GM15510 (cell line): ENCODE data around the gene NT5C2.

Source experiments
- POLR2A ChIP-seq: IDR thresholded peaks from 3 replicates; pipeline ENCODE4 v1.6.1; 2011; ENCODE audit warnings: borderline replicate concordance; ENCODE audit not compliant: insufficient read length; ENCODE audit errors: extremely low read depth

NT5C2 gene

DNA sequence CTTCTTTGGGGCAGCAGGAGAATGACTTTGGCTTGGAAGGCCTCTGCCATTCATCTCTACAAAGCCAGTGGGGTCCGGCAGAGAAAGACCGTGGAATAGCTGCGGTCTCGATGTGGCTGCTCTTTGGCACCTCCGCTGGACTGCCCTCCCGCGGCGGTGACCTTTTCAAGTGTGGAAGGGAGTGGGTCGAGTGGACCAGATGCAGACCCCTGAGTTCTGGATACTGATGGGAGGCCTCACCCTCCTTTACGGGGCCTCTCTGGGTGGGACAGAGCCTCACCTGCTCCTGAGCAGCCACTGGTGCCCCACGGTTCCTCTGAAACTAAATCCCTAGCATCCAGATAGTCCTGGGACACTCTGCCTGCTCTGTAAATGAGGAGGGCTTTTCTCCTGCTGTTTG lies 113.1 kb downstream of the NT5C2 start:
- TF ChIP-seq POLR2A: no peak

DNA sequence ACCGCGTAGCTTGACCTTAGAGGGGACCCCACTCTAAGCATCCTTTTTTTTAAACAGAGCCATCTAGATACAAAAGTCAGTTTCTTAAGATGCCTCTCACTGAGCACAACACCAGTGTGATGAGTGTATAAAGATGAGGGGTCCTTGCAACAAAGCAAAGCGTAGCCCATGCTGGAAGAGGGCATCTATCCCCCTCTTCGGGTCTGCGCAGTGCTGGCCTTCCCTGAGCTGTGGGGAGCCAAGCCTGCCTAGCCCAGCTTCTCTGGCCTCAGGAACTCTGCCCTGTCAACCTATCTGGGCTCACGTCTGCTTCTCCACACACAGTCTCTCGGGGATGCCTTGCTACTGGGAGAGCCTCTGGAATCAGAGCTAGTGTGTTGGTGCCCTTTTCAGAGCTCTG lies 114.0 kb downstream of the NT5C2 start:
- no peak for TF ChIP-seq POLR2A

DNA sequence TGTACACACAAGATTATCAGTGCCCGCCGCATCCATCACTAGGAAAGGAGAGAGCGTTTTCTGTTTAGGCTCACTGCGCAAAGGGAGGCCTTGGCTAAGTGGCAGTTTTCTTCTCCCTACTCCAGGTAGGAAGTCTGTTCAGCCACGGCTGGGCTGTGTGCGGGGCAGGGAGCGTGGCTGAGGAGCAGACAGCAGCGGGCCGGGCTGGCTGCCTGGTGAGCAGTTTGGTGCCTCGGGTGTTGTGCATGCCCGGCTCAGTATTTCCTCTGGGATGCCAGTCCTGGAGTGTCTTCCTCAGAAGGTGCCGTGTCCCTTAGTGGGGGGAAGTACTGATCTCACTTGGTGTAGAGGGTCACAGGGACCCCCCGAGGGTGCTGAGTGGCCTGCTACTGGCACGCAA lies 114.4 kb downstream of the NT5C2 start:
- TF ChIP-seq POLR2A: no peak

DNA sequence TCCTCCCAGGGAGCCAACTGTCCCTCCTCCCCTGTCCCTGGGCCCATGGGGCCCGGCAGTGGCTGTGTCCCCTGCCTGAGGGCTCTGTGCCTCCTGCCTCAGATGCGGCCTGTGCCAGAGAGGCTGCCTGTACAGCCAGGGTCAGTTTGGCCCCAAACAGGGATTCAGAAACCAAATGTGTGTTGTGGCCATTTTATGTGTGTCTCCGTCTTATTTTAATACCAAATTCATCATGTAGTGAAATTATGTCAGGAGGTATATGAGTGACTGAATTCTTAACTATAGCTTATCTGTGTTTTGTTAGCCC lies 114.8 kb downstream of the NT5C2 start:
- no peak for TF ChIP-seq POLR2A

DNA sequence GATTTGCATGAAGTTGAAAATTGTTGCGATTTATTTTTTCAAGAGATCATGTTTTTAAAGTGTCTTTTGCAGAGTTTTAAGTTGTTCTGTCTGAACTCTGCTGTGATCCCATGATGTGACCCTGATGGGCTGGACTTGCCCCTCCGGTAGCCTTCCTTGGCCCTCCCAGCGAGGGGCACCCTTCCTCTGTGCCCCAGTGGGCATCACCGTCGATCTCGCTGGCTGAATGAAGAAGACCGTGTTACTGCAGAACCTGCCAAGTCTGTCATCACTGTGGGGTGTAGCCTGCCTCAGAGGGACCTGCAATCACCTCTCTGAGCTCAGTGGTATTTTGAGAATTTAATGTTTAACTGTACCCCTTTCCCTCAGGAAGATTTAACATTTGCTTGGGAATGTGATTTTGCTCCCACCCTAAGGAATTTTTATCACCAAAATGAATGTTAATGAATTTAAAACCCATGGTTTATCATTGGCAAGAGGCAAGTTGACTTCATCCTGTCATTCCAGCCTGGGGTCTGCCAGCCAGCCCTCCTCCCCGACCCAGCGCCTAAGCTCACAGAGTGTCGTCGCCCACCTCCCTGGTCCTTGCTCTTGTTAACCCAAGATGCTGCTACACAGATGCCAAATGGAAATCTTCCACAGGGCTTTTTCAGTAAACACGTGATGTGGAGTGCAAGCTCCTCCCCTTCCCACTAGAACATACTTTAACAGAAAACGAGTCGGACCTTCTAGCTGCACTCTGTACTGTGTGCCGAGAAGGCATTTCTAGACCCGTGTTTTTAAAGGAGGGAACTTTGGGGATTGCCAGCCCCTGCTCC lies 115.4 kb downstream of the NT5C2 start:
- TF ChIP-seq POLR2A: no peak

DNA sequence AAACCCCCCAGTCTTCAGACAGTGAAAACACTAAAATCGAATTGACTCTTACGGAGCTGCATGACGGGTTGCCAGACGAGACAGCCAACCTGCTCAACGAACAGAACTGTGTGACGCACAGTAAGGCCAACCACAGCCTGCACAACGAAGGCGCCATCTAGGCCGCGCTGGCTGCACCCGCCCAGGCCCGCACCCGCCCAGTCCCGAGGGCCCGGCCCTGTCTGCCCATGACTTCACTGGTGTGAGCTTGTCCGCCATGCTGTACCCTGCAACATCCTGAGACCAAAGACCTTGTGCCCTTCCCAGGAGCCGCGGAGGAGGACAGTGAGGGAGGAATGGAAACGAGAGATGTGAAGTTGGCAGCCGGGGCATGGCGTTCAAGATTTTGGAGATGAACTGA lies 116.1 kb downstream of the NT5C2 start:
- TF ChIP-seq POLR2A: no peak

DNA sequence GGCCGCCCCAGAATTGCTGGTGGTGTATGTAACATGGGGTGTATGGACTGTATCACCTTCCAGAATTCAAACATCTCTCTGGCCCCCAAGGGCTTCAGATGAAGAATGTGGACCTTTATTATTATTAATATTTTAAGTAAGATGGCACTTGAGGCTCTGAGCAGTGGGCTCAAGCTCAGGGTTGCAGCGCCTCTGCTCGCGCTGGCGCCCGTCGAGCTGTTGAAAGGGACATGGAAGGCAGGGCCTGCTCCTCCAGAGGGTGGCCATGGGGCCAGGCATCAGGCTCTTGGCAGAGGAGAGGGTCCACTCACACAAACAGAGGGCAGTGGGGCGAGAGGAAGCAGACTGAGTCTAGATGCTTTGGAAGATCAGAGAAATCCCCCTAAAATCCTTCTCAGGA lies 120.2 kb downstream of the NT5C2 start:
- no peak for TF ChIP-seq POLR2A

DNA sequence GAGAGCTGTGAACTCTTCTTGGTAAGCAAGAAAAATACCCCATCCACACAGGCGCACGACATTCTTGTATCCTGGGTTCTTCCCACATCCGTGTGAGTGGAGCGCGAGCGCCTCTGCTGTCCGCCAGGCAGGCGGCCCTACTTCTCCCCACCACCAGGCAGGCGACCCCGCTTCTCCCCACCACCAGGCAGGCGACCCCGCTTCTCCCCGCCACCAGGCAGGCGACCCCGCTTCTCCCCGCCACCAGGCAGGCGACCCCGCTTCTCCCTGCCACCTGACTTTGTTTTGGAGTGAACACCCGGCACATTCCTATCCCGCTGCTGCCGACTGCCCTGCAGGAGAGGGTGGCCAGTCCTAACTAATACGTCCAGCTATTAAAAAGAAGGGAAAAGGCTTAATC lies 120.8 kb downstream of the NT5C2 start:
- TF ChIP-seq POLR2A: no peak

DNA sequence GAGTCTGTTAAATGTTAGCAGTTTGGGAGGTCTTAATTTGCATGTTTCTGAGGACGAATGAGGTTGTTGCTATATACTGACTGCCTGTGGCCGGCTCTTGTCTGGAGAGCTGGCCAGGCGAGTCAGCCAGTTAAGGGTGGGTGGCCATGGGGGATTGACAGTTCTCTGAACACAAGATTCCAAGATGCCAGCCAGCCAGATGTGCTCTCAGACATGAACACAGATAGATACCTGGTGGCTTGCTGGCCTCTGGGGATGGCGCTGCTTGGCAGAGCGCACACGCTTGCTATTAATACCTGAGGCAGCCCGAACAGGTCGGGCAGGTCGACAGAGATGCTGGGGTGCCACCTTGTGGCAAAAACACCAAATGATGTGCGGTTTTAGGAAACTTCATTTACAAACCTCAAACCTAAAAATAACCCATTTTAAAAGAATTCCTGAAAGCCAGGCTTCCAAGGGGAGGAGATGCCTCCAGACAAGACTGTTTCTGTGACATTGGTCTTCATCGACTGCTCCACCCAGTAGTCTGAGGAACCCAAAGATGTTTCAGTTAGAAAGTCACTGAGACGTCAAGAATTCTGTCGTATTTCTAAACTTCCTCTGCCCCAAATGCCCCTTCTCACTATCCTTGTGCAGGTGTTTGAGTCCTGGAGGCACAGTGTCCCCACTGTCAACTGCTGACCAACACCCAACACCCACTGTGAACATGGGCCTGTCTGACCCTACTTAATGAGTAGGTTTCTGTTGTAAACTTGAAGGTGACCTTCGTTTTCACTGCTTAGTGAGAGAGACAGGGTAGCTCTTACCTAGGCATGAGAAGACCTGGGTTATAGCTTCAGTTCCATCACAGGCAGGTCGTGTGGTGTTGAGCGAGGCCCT lies 123.4 kb downstream of the NT5C2 start:
- TF ChIP-seq POLR2A: no peak

DNA sequence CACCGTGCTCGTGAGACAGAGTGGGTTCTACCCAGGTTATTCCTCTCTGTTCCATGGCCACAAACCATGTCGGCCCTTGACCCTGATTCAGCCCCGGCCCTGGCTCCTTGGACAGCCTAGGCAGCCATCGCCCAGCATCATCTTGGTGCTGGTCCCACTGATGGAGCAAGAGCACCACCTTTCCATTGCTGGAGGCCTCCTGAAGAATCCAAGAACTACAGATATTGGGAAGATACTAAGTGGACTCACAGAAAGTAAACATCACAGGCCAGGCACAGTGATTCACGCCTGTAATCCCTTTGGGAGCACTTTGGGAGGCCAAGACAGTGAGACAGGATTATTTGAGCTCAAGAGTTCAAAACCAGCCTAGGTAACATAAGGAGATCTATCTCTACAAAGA lies 125.1 kb downstream of the NT5C2 start:
- no peak for TF ChIP-seq POLR2A

DNA sequence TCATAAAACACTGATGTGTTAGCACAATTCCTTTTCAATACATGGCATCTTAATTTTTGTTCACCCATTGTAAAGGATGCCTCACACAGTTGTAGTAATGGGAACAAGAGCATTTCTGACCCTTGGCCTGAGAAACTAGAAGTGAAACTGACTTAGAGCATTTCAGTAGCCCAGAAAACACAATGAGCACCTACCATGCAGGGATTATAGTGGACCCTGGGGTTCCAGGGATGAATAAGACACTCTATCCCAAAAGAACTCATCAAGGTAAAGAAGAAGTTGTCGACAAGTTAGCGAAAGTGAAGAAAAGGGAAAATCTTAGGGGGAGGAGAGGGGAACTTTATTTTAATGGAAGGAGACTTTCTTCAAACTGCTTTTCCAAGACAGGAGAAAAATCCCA lies 125.6 kb downstream of the NT5C2 start:
- no peak for TF ChIP-seq POLR2A

DNA sequence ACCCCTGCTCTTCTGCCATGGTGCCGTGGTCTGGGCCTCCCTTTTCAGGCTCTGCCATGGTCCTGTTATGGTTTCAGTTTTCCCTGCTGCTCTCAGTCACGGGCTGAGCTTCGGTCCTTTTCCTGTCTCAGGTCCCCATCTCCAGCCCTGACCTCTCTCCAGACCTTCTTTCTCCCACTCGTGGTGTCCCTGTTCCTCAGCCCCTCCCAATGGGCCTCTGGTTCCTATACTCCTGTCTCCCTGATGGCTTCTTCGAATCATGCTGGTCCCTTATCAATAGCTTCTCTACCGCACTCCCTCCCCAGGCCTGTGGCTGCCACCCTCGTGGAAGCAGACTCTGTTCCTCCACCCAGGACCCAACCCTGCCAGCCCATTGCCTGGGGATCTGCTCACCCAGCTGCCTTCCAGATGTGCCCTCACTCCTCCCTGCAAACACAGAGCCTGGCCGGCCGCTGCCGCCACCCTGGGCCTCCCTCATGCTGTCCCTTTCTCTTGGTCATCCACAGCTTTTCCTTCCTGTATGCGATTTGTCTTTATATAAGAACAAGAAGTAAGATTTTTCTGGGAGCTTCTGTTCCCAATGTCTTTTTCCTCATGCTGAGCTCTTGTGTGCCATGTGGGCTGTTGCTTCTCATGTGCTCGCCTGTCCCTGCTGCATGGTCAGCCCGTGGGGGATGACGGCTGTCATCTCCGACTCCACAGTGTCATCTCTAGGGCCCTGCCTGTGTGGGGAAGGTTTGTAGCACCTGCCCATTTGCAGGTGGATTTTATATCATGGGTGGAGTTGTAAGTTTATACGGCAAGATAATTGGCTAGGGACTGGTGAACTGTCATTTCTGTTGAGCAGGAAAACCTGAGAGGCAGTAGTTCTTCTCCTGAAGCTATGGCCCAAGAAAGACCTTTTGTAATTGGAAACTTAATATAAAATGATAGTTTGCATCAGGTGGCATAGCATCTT lies 126.7 kb downstream of the NT5C2 start:
- no peak for TF ChIP-seq POLR2A

DNA sequence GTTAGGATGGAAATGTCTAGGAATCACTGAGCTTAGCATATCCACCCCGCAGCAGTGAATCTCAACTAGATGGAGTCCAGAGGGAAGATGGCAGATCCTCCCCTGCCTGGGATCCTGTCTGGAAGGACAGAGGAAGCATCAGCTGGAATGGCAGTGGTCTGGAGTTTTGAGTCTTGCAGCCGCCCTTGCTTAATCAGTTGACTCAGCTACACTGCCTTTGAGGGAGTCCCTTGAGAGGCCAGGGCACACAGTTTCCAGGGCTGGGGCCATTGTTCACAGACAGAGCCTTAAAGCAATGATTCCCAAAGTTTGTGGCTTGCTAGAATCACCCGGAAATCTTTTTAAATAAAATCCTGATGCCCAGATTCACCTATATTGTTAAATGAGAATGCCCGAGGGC lies 128.1 kb downstream of the NT5C2 start:
- no peak for TF ChIP-seq POLR2A

DNA sequence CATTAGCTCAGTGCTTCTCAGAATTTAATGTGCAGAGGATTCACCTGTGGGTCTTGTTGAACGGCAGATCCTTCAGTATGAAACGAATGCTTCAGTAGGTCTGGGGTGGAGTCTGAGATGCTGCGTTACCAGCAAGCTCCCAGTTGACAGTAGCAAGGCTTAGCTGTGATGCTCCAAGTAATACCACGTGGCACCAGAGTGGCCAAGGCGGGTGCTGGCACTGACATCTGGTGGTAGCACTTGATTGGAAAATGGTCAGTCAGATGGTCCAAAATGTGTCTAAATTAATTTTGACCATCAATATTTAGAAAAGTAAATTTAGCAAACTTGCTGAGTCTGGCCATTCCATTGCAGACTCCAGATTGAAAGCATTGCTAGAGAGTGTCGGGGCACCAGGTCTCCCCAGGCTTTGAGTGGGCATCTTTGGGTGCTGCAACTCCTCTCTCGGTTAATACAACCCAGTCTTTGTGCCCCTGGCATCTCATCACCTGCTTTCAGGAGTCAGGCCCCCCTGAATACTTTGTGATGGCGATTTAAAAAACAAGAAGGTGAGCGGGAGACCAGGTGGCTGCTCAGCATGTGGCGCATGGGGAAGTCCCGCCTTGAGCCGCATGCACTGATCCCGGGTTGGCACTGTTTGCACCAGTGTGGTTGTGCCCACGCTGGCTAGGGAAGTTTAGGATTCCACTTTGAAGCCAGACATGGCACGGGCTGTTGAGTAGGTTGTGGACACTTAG lies 130.1 kb downstream of the NT5C2 start:
- TF ChIP-seq POLR2A: no peak

DNA sequence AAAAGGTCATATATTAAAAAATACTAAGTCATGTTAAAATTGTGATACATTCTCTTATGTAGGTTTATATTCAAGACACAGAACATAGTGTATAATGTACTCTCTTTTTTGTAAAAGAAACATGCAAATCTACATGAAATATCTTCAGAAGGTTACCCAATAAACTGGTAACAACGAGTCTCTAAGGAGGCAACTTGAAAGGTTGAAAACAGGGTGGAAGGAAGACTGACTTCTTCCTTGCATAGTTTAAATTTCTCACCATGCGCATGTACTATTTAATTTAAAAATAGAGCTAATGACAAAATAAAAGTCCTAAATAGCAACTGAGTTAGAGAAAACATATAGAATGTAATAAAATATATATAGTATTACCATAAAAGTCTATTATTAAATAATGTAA lies 132.5 kb downstream of the NT5C2 start:
- TF ChIP-seq POLR2A: no peak

DNA sequence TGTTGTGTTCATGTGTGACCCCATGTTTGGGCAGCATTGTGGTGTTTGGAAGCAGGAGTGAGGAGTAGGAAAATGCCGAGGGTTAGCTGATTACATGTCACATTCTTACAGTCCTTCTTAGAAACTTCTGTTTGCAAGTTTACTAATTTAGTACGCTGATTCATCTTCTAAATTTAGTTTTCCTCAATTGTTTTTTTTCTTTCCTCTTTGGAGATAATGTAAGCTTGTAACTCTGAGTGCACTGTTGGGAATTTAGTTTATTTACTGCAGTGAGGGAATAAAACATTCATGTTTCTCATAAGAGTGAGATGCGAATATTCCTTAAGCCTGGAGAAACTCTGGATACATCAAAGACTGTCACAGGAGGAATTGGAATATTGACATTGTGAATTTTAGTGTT lies 135.0 kb downstream of the NT5C2 start:
- no peak for TF ChIP-seq POLR2A
